Transverse colon (tissue), 3 donors: ENCODE measurements around the gene CACNA1G.

Experiments
- CTCF ChIP-seq, 5 experiments: fragments of 200-600 bp in 3 of 5; fragments of 450-650 bp in 2 of 5; sonication (generic) in 3 of 5; IDR thresholded peaks; 1 replicate in 2 of 5; 2 replicates in 3 of 5; pipeline ENCODE4 v1.5.1; 2016 to 2017; ENCODE audit warnings: antibody characterized with exemption in 5 of 5, inconsistent platforms in 3 of 5, mild to moderate bottlenecking in 2 of 5, moderate library complexity in 1 of 5
- EP300 ChIP-seq: sonication (generic); formaldehyde crosslinking; IDR thresholded peaks from one replicate; pipeline ENCODE4 v1.6.1; 2017; ENCODE audit warnings: antibody characterized with exemption, low read depth
- POLR2A ChIP-seq: fragments of 450-650 bp; IDR thresholded peaks from one replicate; pipeline ENCODE4 v1.6.1; 2016; ENCODE audit warnings: antibody characterized with exemption, mild to moderate bottlenecking, moderate library complexity

GRCh38 chr17:50619489-50619888 lies 59.0 kb downstream of the CACNA1G start:
- TF ChIP-seq CTCF (IDR thresholded peaks at IDR 0.05) (no peak), EP300 (no peak), POLR2A (no peak)
